T-helper 2 cell treated with Interferon-gamma antibody and Interleukin-4, amounts not matched to agents 100 ng/mL and 5 ng/mL, for 36 hours (primary cell): Measurements from ENCODE around the gene PRDM13. TPM values are rescaled to one million over a fixed set of nuclear protein-coding genes. Genes with fewer than 3 reads are reported as not detected.
"Not testable (repeated sequence)": the region's sequence is repeated elsewhere in the genome, so short reads cannot be mapped to it uniquely, and the experiment has no call there.

Source experiments
- intact Hi-C: fragments of 100-400 bp; cut with micrococcal nuclease; formaldehyde crosslinking; loops from one replicate; pipeline ENCODE4 v1.15.1; 2023
- total RNA-seq: library from RNA; stranded (reverse); gene quantifications from 2 replicates; pipeline ENCODE4 v1.2.3, GENCODE V29; 2022

The PRDM13 gene
- total RNA-seq: not detected in 2 replicates

GRCh38 chr6:99606656-99607415 lies at the start of gene PRDM13:
Gene PRDM13 (plus strand): TSS chr6:99606833. CDS start chr6:99607035, 202 bp downstream.
- intact Hi-C loops: loop anchor here (1.0 to 5.0 kb wide), 4 partner anchors 7 to 1795 kb away; partner anchors contain the start of gene POU3F2

GRCh38 chr6:99559057-99559456 lies 47.6 kb upstream of the PRDM13 start:
- intact Hi-C loops: no loop called here

- intact Hi-C loops: no loop called here
Observed at GRCh38 chr6:99560668-99561067, 46.0 kb upstream of the PRDM13 start.

GRCh38 chr6:99563056-99563723 lies 43.4 kb upstream of the PRDM13 start:
- intact Hi-C loops: no loop called here

GRCh38 chr6:99568103-99568933 lies 38.3 kb upstream of the PRDM13 start, which contains the start of gene CCNC:
Gene CCNC (minus strand): TSS chr6:99568660. CDS start chr6:99568527, 133 bp downstream.
- intact Hi-C loops: loop anchor here (1.0 to 5.0 kb wide), 5 partner anchors 20 to 1314 kb away; partner anchors contain the start of genes ASCC3, PNISR and USP45

GRCh38 chr6:99573980-99574617 lies 32.5 kb upstream of the PRDM13 start:
- intact Hi-C loops: no loop called here

GRCh38 chr6:99575544-99576227 lies 30.9 kb upstream of the PRDM13 start:
- intact Hi-C loops: no loop called here

GRCh38 chr6:99579781-99580180 lies 26.9 kb upstream of the PRDM13 start:
- intact Hi-C loops: loop anchor here (10.0 kb wide), 1 partner anchor 245 kb away; no protein-coding TSS in a partner anchor

GRCh38 chr6:99587792-99588191 lies 18.8 kb upstream of the PRDM13 start:
- intact Hi-C loops: loop anchor here (1.0 to 10.0 kb wide), 4 partner anchors 19 to 253 kb away; partner anchors contain the start of gene CCNC

GRCh38 chr6:99588618-99589289 lies 17.9 kb upstream of the PRDM13 start:
- intact Hi-C loops: loop anchor here (1.0 to 10.0 kb wide), 4 partner anchors 20 to 254 kb away; partner anchors contain the start of gene CCNC

- intact Hi-C loops: loop anchor here (2.0 to 10.0 kb wide), 3 partner anchors 20 to 254 kb away; partner anchors contain the start of gene CCNC
Observed at GRCh38 chr6:99589290-99589672, 17.4 kb upstream of the PRDM13 start.

- intact Hi-C loops: loop anchor here (2.0 to 10.0 kb wide), 3 partner anchors 21 to 255 kb away; partner anchors contain the start of gene CCNC
Observed at GRCh38 chr6:99589907-99590493, 16.6 kb upstream of the PRDM13 start.

GRCh38 chr6:99590728-99591672 lies 15.6 kb upstream of the PRDM13 start:
- intact Hi-C loops: loop anchor here (1.0 kb wide), 1 partner anchor 13 kb away; no protein-coding TSS in a partner anchor

GRCh38 chr6:99591673-99592364 lies 14.8 kb upstream of the PRDM13 start:
- intact Hi-C loops: loop anchor here (1.0 kb wide), 1 partner anchor 12 kb away; no protein-coding TSS in a partner anchor

- intact Hi-C loops: no loop called here
Observed at GRCh38 chr6:99592900-99593299, 13.7 kb upstream of the PRDM13 start.

- intact Hi-C loops: not testable (repeated sequence)
Observed at GRCh38 chr6:99594696-99595095, 11.9 kb upstream of the PRDM13 start.
